Activated CD4-positive, alpha-beta T cell treated with anti-CD3 and anti-CD28 coated beads for 36 hours (primary cell): ENCODE measurements around the gene CTNNBIP1. TPM values are rescaled to one million over a fixed set of nuclear protein-coding genes. Genes with fewer than 3 reads are reported as not detected.

Experiments used
- ATAC-seq: fragments of 200-7000 bp; cut with Tn5 transposase; one replicate; pipeline ENCODE4 v1.10.0; 2021; ENCODE audit warnings: mild to moderate bottlenecking, moderate library complexity
- CTCF ChIA-PET: fragments of 350-600 bp; sonication (Branson Sonifier 250); formaldehyde crosslinking; loops from one replicate; lab custom pipeline; 2021; ENCODE audit warnings: antibody characterized with exemption; lab: Charles Lee
- POLR2A ChIA-PET: fragments of 350-600 bp; sonication (Branson Sonifier 250); formaldehyde crosslinking; loops from one replicate; lab custom pipeline; 2021; ENCODE audit warnings: antibody characterized with exemption, inconsistent platforms; lab: Charles Lee
- DNase-seq: peaks from one replicate; pipeline ENCODE4 v3.0.0-alpha.2; 2020
- H3K27ac Mint-ChIP-seq: one replicate; pipeline ENCODE4 v1.8.0; 2021; ENCODE audit warnings: mixed read lengths
- H3K27me3 Mint-ChIP-seq: one replicate; pipeline ENCODE4 v1.8.0; 2021; ENCODE audit warnings: mixed read lengths
- H3K36me3 Mint-ChIP-seq: one replicate; pipeline ENCODE4 v1.8.0; 2021; ENCODE audit warnings: low read depth, mixed read lengths
- H3K4me1 Mint-ChIP-seq: one replicate; pipeline ENCODE4 v1.8.0; 2021; ENCODE audit warnings: mixed read lengths
- H3K4me3 Mint-ChIP-seq: one replicate; pipeline ENCODE4 v1.8.0; 2021; ENCODE audit warnings: mild to moderate bottlenecking, moderate library complexity, mixed read lengths
- H3K9me3 Mint-ChIP-seq: one replicate; pipeline ENCODE4 v1.8.0; 2021; ENCODE audit warnings: low read depth, mixed read lengths
- intact Hi-C, 2 experiments: fragments of 100-400 bp; cut with DNase I in 1 of 2; cut with micrococcal nuclease in 1 of 2; formaldehyde crosslinking; loops; one replicate each; pipeline versions ENCODE4 v1.14.2 to v1.15.1; 2022 to 2024; cut with DNase I, micrococcal nuclease
- total RNA-seq, 2 experiments: library from RNA; stranded (reverse); gene quantifications; one replicate each; pipeline ENCODE4 v1.2.3, GENCODE V29; 2021

Gene CTNNBIP1
- total RNA-seq, 2 experiments from 2014 or later: 7.5 to 11.0 TPM

GRCh38 chr1:9844756-9845155 lies 65.3 kb downstream of the CTNNBIP1 start:
- no peak for DNase-seq
- no peaks in the 10 kb centered on the region for H3K27me3 Mint-ChIP-seq
- no peaks in the 10 kb centered on the region for H3K36me3 Mint-ChIP-seq
- ATAC-seq: no peak
- no peaks in the 10 kb centered on the region for H3K9me3 Mint-ChIP-seq
- intact Hi-C loops: no loop called here
- CTCF ChIA-PET: interaction anchor here (0.9 kb wide), 1 partner anchor 16 kb away, joined by 3 read pairs; no protein-coding TSS in a partner anchor
- POLR2A ChIA-PET: no interaction called here
- no peaks in the 10 kb centered on the region for H3K4me1 Mint-ChIP-seq
- H3K27ac Mint-ChIP-seq: no peak overlapping the region
- no peak overlapping the region for H3K4me3 Mint-ChIP-seq

GRCh38 chr1:9844106-9844505 lies 66.0 kb downstream of the CTNNBIP1 start:
- Mint-ChIP-seq H3K4me1 (no peaks in the 10 kb centered on the region), H3K4me3 (no peak overlapping the region), H3K27ac (no peak overlapping the region), H3K27me3 (no peaks in the 10 kb centered on the region), H3K36me3 (no peaks in the 10 kb centered on the region), H3K9me3 (no peaks in the 10 kb centered on the region)
- ChIA-PET CTCF (no interaction called here), POLR2A (no interaction called here)
- intact Hi-C loops: no loop called here
- no peak for ATAC-seq
- DNase-seq: no peak

- ChIA-PET POLR2A (no interaction called here), CTCF (no interaction called here)
- DNase-seq: no peak
- no peak overlapping the region for H3K27ac Mint-ChIP-seq
- H3K9me3 Mint-ChIP-seq: no peaks in the 10 kb centered on the region
- intact Hi-C loops: no loop called here
- H3K4me3 Mint-ChIP-seq: no peak overlapping the region
- no peaks in the 10 kb centered on the region for H3K36me3 Mint-ChIP-seq
- H3K27me3 Mint-ChIP-seq: no peaks in the 10 kb centered on the region
- ATAC-seq: no peak
- H3K4me1 Mint-ChIP-seq: no peaks in the 10 kb centered on the region
These were observed 66.5 kb downstream of the CTNNBIP1 start for GRCh38 chr1:9843576-9843945.

- Mint-ChIP-seq H3K36me3 (no peaks in the 10 kb centered on the region), H3K4me3 (no peak overlapping the region), H3K27ac (no peak overlapping the region), H3K9me3 (no peaks in the 10 kb centered on the region), H3K4me1 (no peaks in the 10 kb centered on the region), H3K27me3 (no peaks in the 10 kb centered on the region)
- no peak for ATAC-seq
- ChIA-PET POLR2A (no interaction called here), CTCF (interaction anchor here (0.9 to 1.8 kb wide), 3 partner anchors 11 to 59 kb away, joined by 3 to 6 read pairs (median 4); no protein-coding TSS in a partner anchor)
- intact Hi-C loops: no loop called here
- no peak for DNase-seq
These were observed 67.1 kb downstream of the CTNNBIP1 start for GRCh38 chr1:9842781-9843575.

- ATAC-seq (no peak), DNase-seq (no peak)
- Mint-ChIP-seq H3K9me3 (no peaks in the 10 kb centered on the region), H3K36me3 (no peaks in the 10 kb centered on the region), H3K27ac (no peak overlapping the region), H3K4me3 (no peak overlapping the region), H3K4me1 (no peaks in the 10 kb centered on the region), H3K27me3 (no peaks in the 10 kb centered on the region)
- intact Hi-C loops: no loop called here
- ChIA-PET POLR2A (no interaction called here), CTCF (interaction anchor here (0.6 to 1.8 kb wide), 4 partner anchors 11 to 58 kb away, joined by 3 to 6 read pairs (median 4); no protein-coding TSS in a partner anchor)
These were observed 67.9 kb downstream of the CTNNBIP1 start for GRCh38 chr1:9842073-9842711.

GRCh38 chr1:9841460-9841859 lies 68.6 kb downstream of the CTNNBIP1 start:
- no peak overlapping the region for H3K4me3 Mint-ChIP-seq
- ChIA-PET POLR2A (no interaction called here), CTCF (interaction anchor here (0.6 to 1.8 kb wide), 3 partner anchors 12 to 57 kb away, joined by 3 to 6 read pairs (median 3); no protein-coding TSS in a partner anchor)
- H3K27ac Mint-ChIP-seq: no peak overlapping the region
- H3K4me1 Mint-ChIP-seq: no peaks in the 10 kb centered on the region
- DNase-seq (no peak), ATAC-seq (no peak)
- no peaks in the 10 kb centered on the region for H3K27me3 Mint-ChIP-seq
- intact Hi-C loops: no loop called here
- no peaks in the 10 kb centered on the region for H3K9me3 Mint-ChIP-seq
- H3K36me3 Mint-ChIP-seq: no peaks in the 10 kb centered on the region

GRCh38 chr1:9840176-9840575 lies 69.9 kb downstream of the CTNNBIP1 start:
- H3K27ac Mint-ChIP-seq: no peak overlapping the region
- no peaks in the 10 kb centered on the region for H3K9me3 Mint-ChIP-seq
- H3K36me3 Mint-ChIP-seq: no peaks in the 10 kb centered on the region
- H3K4me3 Mint-ChIP-seq: no peak overlapping the region
- CTCF ChIA-PET: interaction anchor here (0.5 to 1.1 kb wide), 2 partner anchors 56 to 561 kb away, joined by 3 read pairs; no protein-coding TSS in a partner anchor
- DNase-seq (no peak), ATAC-seq (no peak)
- POLR2A ChIA-PET: no interaction called here
- no peaks in the 10 kb centered on the region for H3K4me1 Mint-ChIP-seq
- intact Hi-C loops: no loop called here
- no peaks in the 10 kb centered on the region for H3K27me3 Mint-ChIP-seq

GRCh38 chr1:9838946-9839345 lies 71.1 kb downstream of the CTNNBIP1 start:
- H3K4me1 Mint-ChIP-seq: no peaks in the 10 kb centered on the region
- no peak for ATAC-seq
- H3K4me3 Mint-ChIP-seq: no peak overlapping the region
- CTCF ChIA-PET: no interaction called here
- no peaks in the 10 kb centered on the region for H3K9me3 Mint-ChIP-seq
- no peaks in the 10 kb centered on the region for H3K27me3 Mint-ChIP-seq
- no peak overlapping the region for H3K27ac Mint-ChIP-seq
- intact Hi-C loops: no loop called here
- DNase-seq: no peak
- POLR2A ChIA-PET: no interaction called here
- no peaks in the 10 kb centered on the region for H3K36me3 Mint-ChIP-seq

GRCh38 chr1:9836632-9836960 lies 73.5 kb downstream of the CTNNBIP1 start:
- no peak overlapping the region for H3K4me3 Mint-ChIP-seq
- ChIA-PET POLR2A (no interaction called here), CTCF (interaction anchor here (0.9 to 1.0 kb wide), 2 partner anchors 52 to 247 kb away, joined by 3 read pairs; no protein-coding TSS in a partner anchor)
- H3K9me3 Mint-ChIP-seq: no peaks in the 10 kb centered on the region
- DNase-seq: no peak
- H3K36me3 Mint-ChIP-seq: no peaks in the 10 kb centered on the region
- H3K27ac Mint-ChIP-seq: no peak overlapping the region
- H3K27me3 Mint-ChIP-seq: no peaks in the 10 kb centered on the region
- no peaks in the 10 kb centered on the region for H3K4me1 Mint-ChIP-seq
- no peak for ATAC-seq
- intact Hi-C loops: no loop called here

- Mint-ChIP-seq H3K36me3 (no peaks in the 10 kb centered on the region), H3K4me1 (no peaks in the 10 kb centered on the region), H3K4me3 (no peak overlapping the region), H3K27me3 (no peaks in the 10 kb centered on the region), H3K9me3 (no peaks in the 10 kb centered on the region), H3K27ac (no peak overlapping the region)
- ChIA-PET CTCF (interaction anchor here (0.9 to 1.0 kb wide), 2 partner anchors 52 to 246 kb away, joined by 3 read pairs; no protein-coding TSS in a partner anchor), POLR2A (no interaction called here)
- ATAC-seq (no peak), DNase-seq (no peak)
- intact Hi-C loops: no loop called here
These were observed 74.1 kb downstream of the CTNNBIP1 start for GRCh38 chr1:9835758-9836631.

GRCh38 chr1:9835404-9835757 lies 74.7 kb downstream of the CTNNBIP1 start:
- CTCF ChIA-PET: no interaction called here
- ATAC-seq (no peak), DNase-seq (no peak)
- H3K9me3 Mint-ChIP-seq: no peaks in the 10 kb centered on the region
- no peak overlapping the region for H3K4me3 Mint-ChIP-seq
- H3K27ac Mint-ChIP-seq: no peak overlapping the region
- intact Hi-C loops: no loop called here
- no peaks in the 10 kb centered on the region for H3K36me3 Mint-ChIP-seq
- H3K27me3 Mint-ChIP-seq: no peaks in the 10 kb centered on the region
- no peaks in the 10 kb centered on the region for H3K4me1 Mint-ChIP-seq
- POLR2A ChIA-PET: no interaction called here
